ENCODE results near the gene PRKAR1B. TPM values are rescaled to one million over a fixed set of nuclear protein-coding genes. Genes with fewer than 3 reads are reported as not detected.

Gene PRKAR1B
- total RNA-seq, 4 donors from 2014 or later, result 7.3 to 15.6 (median 12.3) TPM

- intact Hi-C loops (cut with DNase I), result no loop called here
- no peak for DNase-seq
- H3K4me3 ChIP-seq (replicated peaks in 1 of 3), result no peak overlapping the region
These were observed 1.7 kb downstream of the PRKAR1B start for GRCh38 chr7:725223-726005.

GRCh38 chr7:724298-724697 is 2.8 kb downstream of the PRKAR1B start:
- no peaks in the 10 kb centered on the region for H3K36me3 ChIP-seq
- intact Hi-C loops (cut with DNase I), result no loop called here
- no peak overlapping the region for H3K4me3 ChIP-seq (replicated peaks in 1 of 3)
- no peak overlapping the region for H3K27ac ChIP-seq
- no peaks in the 10 kb centered on the region for H3K9me3 ChIP-seq
- 92 to 97% methylated on average over 7 of the region's 7 CpGs for WGBS, 2 donors
- H3K27me3 ChIP-seq, result no peaks in the 10 kb centered on the region
- no peak for DNase-seq
- peaks cover 14 to 16% of the 10 kb centered on the region in 2 donors for H3K4me1 ChIP-seq
- no peak for TF ChIP-seq POLR2A (IDR thresholded peaks at IDR 0.05)

More at GRCh38 chr7:725223-726005, 1.7 kb downstream of the PRKAR1B start:
- Histone ChIP-seq H3K27me3 (no peaks in the 10 kb centered on the region), H3K36me3 (peaks cover 3 to 7% of the 10 kb centered on the region in 2 donors), H3K9me3 (no peaks in the 10 kb centered on the region), H3K4me1 (peaks cover 14 to 16% of the 10 kb centered on the region in 2 donors), H3K27ac (no peak overlapping the region)
- 95 to 96% methylated on average over 8 of the region's 8 CpGs for WGBS, 2 donors
- TF ChIP-seq POLR2A (IDR thresholded peaks at IDR 0.05), result no peak
- no peak for TF ChIP-seq CTCF (IDR thresholded peaks at IDR 0.05)

- DNase-seq, result no peak
- no peaks in the 10 kb centered on the region for H3K27me3 ChIP-seq
- intact Hi-C loops (cut with DNase I), result no loop called here
- H3K4me1 ChIP-seq, result peaks cover 14 to 16% of the 10 kb centered on the region in 2 donors
- TF ChIP-seq POLR2A (IDR thresholded peaks at IDR 0.05) (no peak), CTCF (IDR thresholded peaks at IDR 0.05) (no peak)
- no peaks in the 10 kb centered on the region for H3K36me3 ChIP-seq
- no peak overlapping the region for H3K4me3 ChIP-seq (replicated peaks in 1 of 3)
- 91 to 98% methylated on average over 9 of the region's 9 CpGs for WGBS, 2 donors
- no peaks in the 10 kb centered on the region for H3K9me3 ChIP-seq
- no peak overlapping the region for H3K27ac ChIP-seq
These were observed 3.5 kb downstream of the PRKAR1B start for GRCh38 chr7:723541-723940.

- DNase-seq, result no peak
- no peaks in the 10 kb centered on the region for H3K9me3 ChIP-seq
- no peaks in the 10 kb centered on the region for H3K27me3 ChIP-seq
- no peaks in the 10 kb centered on the region for H3K36me3 ChIP-seq
- 98 to 99% methylated on average over 5 of the region's 5 CpGs for WGBS, 2 donors
- H3K4me1 ChIP-seq, result peaks cover 4 to 8% of the 10 kb centered on the region in 2 donors
- H3K27ac ChIP-seq, result no peak overlapping the region
- no peak for TF ChIP-seq POLR2A (IDR thresholded peaks at IDR 0.05)
- no peak for TF ChIP-seq CTCF (IDR thresholded peaks at IDR 0.05)
- no peak overlapping the region for H3K4me3 ChIP-seq (replicated peaks in 1 of 3)
- intact Hi-C loops (cut with DNase I), result no loop called here
These were observed 5.3 kb downstream of the PRKAR1B start for GRCh38 chr7:721619-722248.

GRCh38 chr7:716636-717035 is 10.4 kb downstream of the PRKAR1B start:
- no peak for DNase-seq
- Histone ChIP-seq H3K36me3 (no peaks in the 10 kb centered on the region), H3K4me1 (peaks cover 2 to 6% of the 10 kb centered on the region in 2 donors), H3K9me3 (no peaks in the 10 kb centered on the region), H3K27ac (no peak overlapping the region), H3K4me3 (replicated peaks in 1 of 3) (no peak overlapping the region), H3K27me3 (no peaks in the 10 kb centered on the region)
- no peak for TF ChIP-seq POLR2A (IDR thresholded peaks at IDR 0.05)
- TF ChIP-seq CTCF (IDR thresholded peaks at IDR 0.05), result no peak
- 82 to 88% methylated on average over 11 of the region's 11 CpGs for WGBS, 2 donors
- intact Hi-C loops (cut with DNase I), result no loop called here

All from thyroid gland (tissue), 4 donors.